Measurements from ENCODE around the gene KCNK4.

KCNK4 gene

GRCh38 chr11:64333556-64333955 lies 42.5 kb downstream of the KCNK4 start:
- no peak for ATAC-seq
- H3K27me3 Mint-ChIP-seq = no peaks in the 10 kb centered on the region

GRCh38 chr11:64334764-64335735 lies 43.9 kb downstream of the KCNK4 start:
- DNase-seq = peak; percentile 33 to 70
- peak; percentile 64 for ATAC-seq
- Mint-ChIP-seq H3K4me1 (peaks cover 49% of the 10 kb centered on the region), H3K27ac (peak overlapping the region in 1 of 2 donors; percentile 31), H3K27me3 (no peaks in the 10 kb centered on the region), H3K4me3 (peak overlapping the region in 1 of 2 donors; percentile 26), H3K9me3 (no peaks in the 10 kb centered on the region)

More at GRCh38 chr11:64333556-64333955, 42.5 kb downstream of the KCNK4 start:
- H3K27ac Mint-ChIP-seq = no peak overlapping the region
- no peak overlapping the region for H3K4me3 Mint-ChIP-seq
- no peak for DNase-seq
- H3K9me3 Mint-ChIP-seq = no peaks in the 10 kb centered on the region
- peaks cover 34% of the 10 kb centered on the region for H3K4me1 Mint-ChIP-seq

- DNase-seq (no peak), ATAC-seq (no peak)
- Mint-ChIP-seq H3K9me3 (no peaks in the 10 kb centered on the region), H3K27ac (no peak overlapping the region), H3K4me1 (peaks cover 56% of the 10 kb centered on the region), H3K27me3 (no peaks in the 10 kb centered on the region), H3K4me3 (no peak overlapping the region)
Measured at GRCh38 chr11:64337538-64338249, 46.6 kb downstream of the KCNK4 start.

GRCh38 chr11:64338716-64339115 lies 47.6 kb downstream of the KCNK4 start:
- Mint-ChIP-seq H3K9me3 (no peaks in the 10 kb centered on the region), H3K4me3 (peak overlapping the region; percentile 89 to 96), H3K27ac (peak overlapping the region in 1 of 2 donors; percentile 27), H3K27me3 (no peaks in the 10 kb centered on the region), H3K4me1 (peaks cover 59% of the 10 kb centered on the region)
- no peak for DNase-seq
- ATAC-seq = no peak

- Mint-ChIP-seq H3K27ac (peak overlapping the region; percentile 95 to 96), H3K4me1 (peaks cover 62% of the 10 kb centered on the region), H3K9me3 (no peaks in the 10 kb centered on the region), H3K27me3 (no peaks in the 10 kb centered on the region), H3K4me3 (peak overlapping the region; percentile 89 to 96)
- ATAC-seq = no peak
- no peak for DNase-seq
Measured at GRCh38 chr11:64339286-64339685, 48.2 kb downstream of the KCNK4 start.

DNA sequence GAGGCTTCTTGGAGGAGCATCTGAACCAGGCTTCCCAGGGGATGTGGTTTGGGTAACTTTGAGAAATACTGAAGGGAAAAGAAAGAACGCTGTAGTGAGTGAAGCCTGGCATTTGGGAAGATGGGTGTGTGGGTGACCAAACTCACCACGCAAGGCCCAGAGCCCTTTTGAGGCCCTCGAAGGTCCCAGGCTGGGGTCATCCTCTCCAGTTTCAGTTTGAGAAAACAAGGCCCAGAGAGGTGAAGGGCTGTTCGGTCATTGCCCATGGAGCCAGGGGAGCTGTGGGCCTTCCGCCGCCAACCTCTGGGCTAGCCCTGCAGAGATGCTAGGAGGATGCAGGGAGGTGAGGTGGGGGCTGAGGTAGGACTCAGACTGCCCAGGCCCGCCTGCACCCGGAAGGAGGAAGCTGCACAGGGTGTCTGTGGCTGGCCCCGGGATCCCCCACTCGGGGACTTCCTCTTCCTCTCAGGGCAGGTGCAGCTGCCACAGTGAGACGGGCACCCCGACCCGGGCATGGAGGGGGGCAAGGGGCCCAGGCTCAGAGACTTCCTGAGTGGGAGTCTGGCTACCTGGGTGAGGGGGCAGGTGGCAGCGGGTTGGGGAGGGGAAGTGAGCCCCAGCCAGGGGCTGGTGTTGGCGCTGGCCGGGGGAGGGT lies 48.8 kb downstream of the KCNK4 start, which contains the start of gene CCDC88B:
Gene CCDC88B, plus strand, starts transcription at position 451 of the 655 bp plus-strand sequence. Its CDS starts 63 bp downstream, at position 514.
- ATAC-seq = peak; percentile 95
- Mint-ChIP-seq H3K27ac (peak within 1 kb of the TSS; percentile 95 to 96), H3K4me1 (peaks cover 63% of the 10 kb centered on the region), H3K27me3 (no peaks in the 10 kb centered on the region), H3K4me3 (peak within 1 kb of the TSS; percentile 89 to 96), H3K9me3 (no peaks in the 10 kb centered on the region)
- DNase-seq = peak; percentile 79 to 90

- Mint-ChIP-seq H3K4me1 (peaks cover 63% of the 10 kb centered on the region), H3K9me3 (no peaks in the 10 kb centered on the region), H3K27ac (peak overlapping the region; percentile 93 to 96), H3K4me3 (peak overlapping the region; percentile 89 to 96), H3K27me3 (no peaks in the 10 kb centered on the region)
- peak; percentile 59 for ATAC-seq
- peak; percentile 80 to 81 for DNase-seq
Measured at GRCh38 chr11:64340671-64341335, 49.7 kb downstream of the KCNK4 start.

- Mint-ChIP-seq H3K4me3 (peak overlapping the region; percentile 89 to 96), H3K27ac (peak overlapping the region in 1 of 2 donors; percentile 20), H3K4me1 (peaks cover 64% of the 10 kb centered on the region)
Measured at GRCh38 chr11:64341429-64341828, 50.3 kb downstream of the KCNK4 start.

DNA sequence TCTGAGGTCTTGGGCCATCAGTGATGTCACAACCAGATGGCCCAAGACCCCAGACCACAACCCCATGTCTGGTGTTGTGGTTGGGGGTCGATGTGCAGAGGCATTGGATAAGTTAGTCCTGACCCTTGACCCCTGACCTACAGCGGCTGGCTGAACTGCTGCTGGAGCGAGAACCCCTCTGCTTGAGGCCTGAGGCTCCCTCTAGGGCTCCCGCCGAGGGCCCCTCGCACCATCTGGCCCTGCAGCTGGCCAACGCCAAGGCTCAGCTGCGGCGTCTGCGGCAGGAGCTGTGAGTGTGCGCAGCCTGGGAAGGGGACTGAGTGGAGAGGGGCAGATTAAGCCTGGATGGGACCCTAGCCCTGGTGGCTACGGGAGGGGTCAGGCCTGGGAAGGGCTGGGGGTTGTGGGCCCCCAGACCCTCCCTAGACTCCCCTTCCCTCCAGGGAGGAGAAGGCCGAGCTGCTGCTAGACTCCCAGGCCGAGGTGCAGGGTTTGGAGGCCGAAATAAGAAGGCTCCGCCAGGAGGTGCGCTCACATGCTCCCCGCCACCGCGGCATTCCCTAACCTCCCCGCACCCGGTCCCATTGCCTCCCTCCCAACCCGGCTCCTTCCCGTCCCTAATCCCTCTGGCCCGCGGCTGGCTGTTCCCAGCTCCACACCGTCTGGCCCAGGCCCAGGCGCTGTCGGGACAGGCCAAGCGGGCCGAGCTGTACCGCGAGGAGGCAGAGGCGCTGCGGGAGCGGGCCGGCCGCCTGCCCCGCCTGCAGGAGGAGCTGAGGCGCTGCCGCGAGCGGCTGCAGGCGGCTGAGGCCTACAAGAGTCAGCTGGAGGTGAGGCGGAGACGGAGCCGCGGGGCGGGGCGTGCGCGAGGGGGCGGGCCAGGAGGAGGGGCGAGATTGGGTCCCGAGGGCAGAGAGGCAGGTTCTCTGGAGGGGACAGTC lies 51.0 kb downstream of the KCNK4 start:
- H3K9me3 Mint-ChIP-seq = no peaks in the 10 kb centered on the region
- peaks cover 64% of the 10 kb centered on the region for H3K4me1 Mint-ChIP-seq
- no peaks in the 10 kb centered on the region for H3K27me3 Mint-ChIP-seq
- ATAC-seq (peak; percentile 73), DNase-seq (peak; percentile 89 to 92)
- peak overlapping the region; percentile 89 to 96 for H3K4me3 Mint-ChIP-seq
- H3K27ac Mint-ChIP-seq = no peak overlapping the region

More at GRCh38 chr11:64341429-64341828, 50.3 kb downstream of the KCNK4 start:
- no peaks in the 10 kb centered on the region for H3K27me3 Mint-ChIP-seq
- DNase-seq (no peak), ATAC-seq (no peak)
- H3K9me3 Mint-ChIP-seq = no peaks in the 10 kb centered on the region

DNA sequence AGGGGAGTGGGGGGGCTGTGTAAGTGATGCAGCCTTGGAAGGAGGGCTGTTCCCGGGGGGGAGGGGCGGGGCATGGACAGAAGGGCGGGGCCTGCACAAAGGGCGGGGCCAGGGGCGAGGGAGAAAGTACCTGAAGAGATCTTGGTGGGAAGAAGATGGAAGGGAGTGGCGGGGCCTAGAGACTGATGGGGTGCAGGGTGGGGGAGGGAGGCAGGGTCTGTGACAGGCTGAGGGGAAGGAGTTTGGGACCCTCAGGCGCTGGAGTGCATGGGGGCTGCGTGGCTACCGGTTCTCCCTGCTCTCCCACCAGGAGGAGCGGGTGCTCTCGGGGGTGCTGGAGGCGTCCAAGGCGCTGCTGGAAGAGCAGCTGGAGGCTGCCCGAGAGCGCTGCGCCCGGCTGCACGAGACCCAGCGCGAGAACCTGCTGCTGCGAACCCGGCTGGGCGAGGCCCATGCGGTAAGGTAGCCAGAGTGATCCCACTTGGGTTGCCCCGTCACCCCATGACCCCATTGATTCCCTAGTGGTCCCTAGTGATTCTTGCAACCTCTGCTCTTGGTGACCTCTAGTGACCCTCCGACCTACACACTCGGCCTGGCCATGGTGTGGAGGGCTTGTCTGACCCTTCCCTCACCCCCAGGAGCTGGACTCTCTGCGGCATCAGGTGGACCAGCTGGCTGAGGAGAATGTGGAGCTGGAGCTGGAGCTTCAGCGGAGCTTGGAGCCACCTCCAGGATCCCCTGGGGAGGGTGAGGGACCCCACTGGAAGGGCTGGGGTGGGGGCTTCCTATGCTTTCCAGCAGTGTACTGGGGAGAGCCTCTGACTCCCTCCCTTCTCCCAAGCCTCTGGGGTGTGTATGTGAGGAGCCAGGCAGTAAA lies 52.0 kb downstream of the KCNK4 start:
- Mint-ChIP-seq H3K4me3 (peak overlapping the region; percentile 20 to 55), H3K27me3 (no peaks in the 10 kb centered on the region), H3K27ac (peak overlapping the region in 1 of 2 donors; percentile 59), H3K4me1 (peaks cover 59% of the 10 kb centered on the region), H3K9me3 (no peaks in the 10 kb centered on the region)
- ATAC-seq = no peak
- DNase-seq = no peak

DNA sequence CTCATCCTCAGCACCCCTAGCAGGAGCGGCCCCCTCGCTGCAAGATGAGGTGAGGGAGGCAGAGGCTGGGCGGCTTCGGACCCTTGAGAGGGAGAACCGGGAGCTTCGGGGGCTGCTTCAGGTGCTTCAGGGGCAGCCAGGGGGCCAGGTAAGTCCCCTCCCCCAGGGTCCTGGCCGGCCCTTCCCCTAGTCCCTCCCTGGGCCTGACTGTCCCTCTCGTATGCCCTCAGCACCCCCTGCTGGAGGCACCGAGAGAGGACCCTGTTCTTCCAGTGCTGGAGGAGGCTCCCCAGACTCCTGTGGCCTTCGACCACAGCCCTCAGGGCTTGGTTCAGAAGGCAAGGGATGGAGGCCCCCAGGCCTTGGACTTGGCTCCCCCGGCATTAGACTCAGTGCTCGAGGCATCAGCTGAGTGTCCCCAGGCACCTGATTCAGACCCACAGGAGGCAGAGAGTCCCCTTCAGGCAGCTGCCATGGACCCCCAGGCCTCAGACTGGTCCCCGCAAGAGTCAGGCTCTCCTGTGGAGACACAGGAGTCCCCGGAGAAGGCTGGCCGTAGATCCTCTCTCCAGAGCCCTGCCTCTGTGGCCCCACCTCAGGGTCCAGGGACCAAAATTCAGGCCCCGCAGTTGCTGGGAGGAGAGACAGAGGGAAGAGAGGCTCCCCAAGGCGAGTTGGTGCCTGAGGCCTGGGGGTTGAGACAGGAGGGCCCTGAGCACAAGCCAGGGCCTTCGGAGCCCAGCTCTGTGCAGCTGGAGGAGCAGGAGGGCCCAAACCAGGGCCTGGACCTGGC lies 52.9 kb downstream of the KCNK4 start:
- H3K27ac Mint-ChIP-seq = no peak overlapping the region

DNA sequence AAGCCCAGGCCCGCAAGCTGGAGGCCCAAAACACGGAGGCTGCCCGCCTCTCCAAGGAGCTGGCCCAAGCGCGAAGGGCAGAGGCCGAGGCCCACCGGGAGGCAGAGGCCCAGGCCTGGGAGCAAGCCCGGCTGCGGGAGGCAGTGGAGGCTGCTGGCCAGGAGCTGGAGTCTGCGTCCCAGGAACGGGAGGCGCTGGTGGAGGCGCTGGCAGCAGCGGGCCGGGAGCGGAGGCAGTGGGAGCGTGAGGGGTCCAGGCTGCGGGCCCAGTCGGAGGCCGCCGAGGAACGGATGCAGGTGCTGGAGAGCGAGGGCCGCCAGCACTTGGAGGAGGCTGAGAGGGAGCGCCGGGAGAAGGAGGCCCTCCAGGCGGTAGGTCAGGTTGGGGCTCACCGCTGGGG lies 53.7 kb downstream of the KCNK4 start:
- H3K4me1 Mint-ChIP-seq = peaks cover 44% of the 10 kb centered on the region
- H3K27me3 Mint-ChIP-seq = no peaks in the 10 kb centered on the region
- no peak overlapping the region for H3K4me3 Mint-ChIP-seq
- H3K9me3 Mint-ChIP-seq = no peaks in the 10 kb centered on the region
- no peak overlapping the region for H3K27ac Mint-ChIP-seq
- no peak for ATAC-seq
- DNase-seq = no peak

More for the DNA sequence above, 52.9 kb downstream of the KCNK4 start:
- Mint-ChIP-seq H3K9me3 (no peaks in the 10 kb centered on the region), H3K27me3 (no peaks in the 10 kb centered on the region), H3K4me1 (peaks cover 52% of the 10 kb centered on the region), H3K4me3 (no peak overlapping the region)
- DNase-seq (no peak), ATAC-seq (no peak)
